Breast epithelium (tissue), 3 donors: Measurements from ENCODE around the gene TMTC1.

ENCODE experiments used
- POLR2A ChIP-seq: fragments of 450-650 bp; IDR thresholded peaks from one replicate; pipeline ENCODE4 v1.6.1; 2016; ENCODE audit warnings: antibody characterized with exemption, mild to moderate bottlenecking, moderate library complexity
- TF ChIP-seq, protein P1 (sequence below), 3 donors: fragments of 450-650 bp; IDR thresholded peaks; one replicate each; pipeline ENCODE4 v1.5.1; 2016 to 2017; ENCODE audit warnings: antibody characterized with exemption in 3 of 3, mild to moderate bottlenecking in 3 of 3, moderate library complexity in 3 of 3

DNA sequence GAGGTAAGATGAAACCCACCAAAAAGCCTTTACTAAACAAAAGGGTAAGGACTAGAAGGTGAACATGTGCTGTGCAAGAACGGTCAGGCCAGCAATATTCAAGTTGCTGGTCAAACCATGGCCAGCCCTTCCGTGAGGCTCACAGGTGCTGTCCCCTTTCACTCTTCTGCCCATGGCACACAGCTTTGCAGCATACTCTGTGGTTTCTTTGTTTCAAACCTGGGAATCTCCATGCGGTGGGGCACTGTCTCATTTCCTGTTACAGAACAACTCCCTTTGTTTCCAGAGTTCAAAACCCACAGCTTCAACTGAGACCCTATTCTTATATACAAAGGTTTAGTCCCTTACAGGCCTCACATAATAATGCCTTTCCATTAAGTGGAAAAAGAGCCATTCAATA is 284.5 kb downstream of the TMTC1 start:
- TF ChIP-seq, protein P1, sequence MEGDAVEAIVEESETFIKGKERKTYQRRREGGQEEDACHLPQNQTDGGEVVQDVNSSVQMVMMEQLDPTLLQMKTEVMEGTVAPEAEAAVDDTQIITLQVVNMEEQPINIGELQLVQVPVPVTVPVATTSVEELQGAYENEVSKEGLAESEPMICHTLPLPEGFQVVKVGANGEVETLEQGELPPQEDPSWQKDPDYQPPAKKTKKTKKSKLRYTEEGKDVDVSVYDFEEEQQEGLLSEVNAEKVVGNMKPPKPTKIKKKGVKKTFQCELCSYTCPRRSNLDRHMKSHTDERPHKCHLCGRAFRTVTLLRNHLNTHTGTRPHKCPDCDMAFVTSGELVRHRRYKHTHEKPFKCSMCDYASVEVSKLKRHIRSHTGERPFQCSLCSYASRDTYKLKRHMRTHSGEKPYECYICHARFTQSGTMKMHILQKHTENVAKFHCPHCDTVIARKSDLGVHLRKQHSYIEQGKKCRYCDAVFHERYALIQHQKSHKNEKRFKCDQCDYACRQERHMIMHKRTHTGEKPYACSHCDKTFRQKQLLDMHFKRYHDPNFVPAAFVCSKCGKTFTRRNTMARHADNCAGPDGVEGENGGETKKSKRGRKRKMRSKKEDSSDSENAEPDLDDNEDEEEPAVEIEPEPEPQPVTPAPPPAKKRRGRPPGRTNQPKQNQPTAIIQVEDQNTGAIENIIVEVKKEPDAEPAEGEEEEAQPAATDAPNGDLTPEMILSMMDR (IDR thresholded peaks at IDR 0.05): no peak
- TF ChIP-seq POLR2A: no peak
